Measurements from ENCODE around the gene KRTAP5-5.
"Not testable (repeated sequence)": the region's sequence is repeated elsewhere in the genome, so short reads cannot be mapped to it uniquely, and the experiment has no call there.

KRTAP5-5 gene

GRCh38 chr11:1656670-1657069, 27.1 kb downstream of the KRTAP5-5 start:
- POLR2A ChIA-PET (ENCODE audit: low non-redundant PET): no interaction called here
- TF ChIP-seq CTCF (conservative IDR thresholded peaks at IDR 0.05; ENCODE audit: low read depth): no peak
- no peak for DNase-seq (ENCODE audit: low spot score)
- CTCF ChIA-PET: no interaction called here
- no peak overlapping the region for H3K27ac ChIP-seq

- no peak for TF ChIP-seq CTCF (conservative IDR thresholded peaks at IDR 0.05; ENCODE audit: low read depth)
- H3K27ac ChIP-seq: no peak overlapping the region
- DNase-seq (ENCODE audit: low spot score): no peak
- CTCF ChIA-PET: no interaction called here
- POLR2A ChIA-PET (ENCODE audit: low non-redundant PET): no interaction called here
Observed at GRCh38 chr11:1659506-1659905, 29.9 kb downstream of the KRTAP5-5 start.

GRCh38 chr11:1660111-1660867, 30.7 kb downstream of the KRTAP5-5 start:
- no peak for DNase-seq (ENCODE audit: low spot score)
- CTCF ChIA-PET: interaction anchor here (0.5 kb wide), 1 partner anchor 198 kb away, joined by 4 read pairs; no protein-coding TSS in a partner anchor
- no peak overlapping the region for H3K27ac ChIP-seq
- TF ChIP-seq CTCF (conservative IDR thresholded peaks at IDR 0.05; ENCODE audit: low read depth): no peak
- POLR2A ChIA-PET (ENCODE audit: low non-redundant PET): no interaction called here

DNA sequence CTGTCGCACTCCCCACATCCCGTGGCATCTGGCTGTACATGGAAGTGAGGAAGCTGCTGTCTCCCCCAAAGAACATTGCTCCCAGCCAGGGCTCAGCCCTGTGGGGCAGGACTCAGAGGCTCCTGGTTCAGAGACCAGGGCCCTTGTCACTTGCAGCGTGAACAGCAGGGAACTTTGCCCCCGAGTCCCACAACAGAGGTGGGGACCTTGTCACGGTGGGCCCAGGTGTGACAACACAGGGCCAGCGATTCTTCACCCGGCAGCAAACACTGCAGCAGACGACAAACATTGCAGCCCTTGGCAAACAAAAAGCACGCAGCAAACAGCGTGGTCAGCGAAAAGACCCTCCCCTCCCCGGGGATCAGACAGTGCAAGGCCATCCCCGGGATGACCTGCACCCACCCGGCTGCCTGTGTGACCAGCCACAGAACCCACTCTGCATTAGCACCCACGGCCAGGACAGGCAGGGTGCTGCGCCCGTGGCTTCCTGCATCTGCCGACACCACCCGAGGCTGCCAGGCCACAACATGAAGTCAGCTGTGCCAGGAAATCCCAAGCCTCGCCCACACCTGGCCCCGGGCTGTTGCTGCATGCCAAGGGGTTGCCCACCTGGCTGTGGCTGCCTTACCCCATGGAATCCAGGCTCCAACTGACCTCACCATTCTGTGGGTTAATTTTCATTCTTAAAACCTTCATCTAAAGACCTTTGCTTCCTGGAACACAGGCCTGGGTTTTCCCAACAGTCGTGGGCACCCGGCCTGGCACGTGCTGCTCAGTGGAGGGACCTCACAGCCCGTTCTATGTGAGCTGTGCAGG, 32.1 kb downstream of the KRTAP5-5 start:
- CTCF ChIA-PET; H3K27ac ChIP-seq; POLR2A ChIA-PET (ENCODE audit: low non-redundant PET); DNase-seq (ENCODE audit: low spot score): not testable (repeated sequence)

DNA sequence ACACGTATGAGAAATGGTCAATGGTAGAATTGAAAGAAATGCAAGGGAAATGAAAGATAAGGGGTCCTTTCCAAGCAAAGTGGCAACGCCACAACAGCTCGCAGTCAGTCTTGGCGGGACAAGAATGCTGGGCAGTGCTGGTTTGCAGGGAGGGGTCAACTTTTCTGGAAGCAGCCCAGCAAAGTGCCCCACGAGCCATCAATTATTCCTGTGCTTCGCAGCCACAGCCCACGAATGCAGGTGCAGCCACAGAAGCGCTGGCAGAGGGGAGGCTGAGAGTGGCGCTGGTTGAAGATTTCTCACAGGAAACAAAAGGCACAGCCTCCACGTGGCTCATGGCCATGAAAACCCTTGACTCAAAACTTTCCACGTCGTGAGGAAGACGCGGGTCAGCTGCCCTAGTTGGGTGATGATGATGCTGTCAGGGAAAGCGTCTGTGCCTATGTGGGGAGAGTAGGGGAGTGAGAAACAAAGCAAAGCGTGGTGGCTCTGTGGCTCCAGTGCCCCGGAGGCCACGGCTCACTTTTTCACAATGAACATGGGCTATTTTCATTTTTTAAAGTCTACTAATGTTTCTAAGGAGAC, 33.2 kb downstream of the KRTAP5-5 start:
- H3K27ac ChIP-seq; CTCF ChIA-PET; DNase-seq (ENCODE audit: low spot score); POLR2A ChIA-PET (ENCODE audit: low non-redundant PET): not testable (repeated sequence)

- POLR2A ChIA-PET (ENCODE audit: low non-redundant PET): no interaction called here
- TF ChIP-seq CTCF (conservative IDR thresholded peaks at IDR 0.05; ENCODE audit: low read depth): no peak
- no peak for DNase-seq (ENCODE audit: low spot score)
- no peak overlapping the region for H3K27ac ChIP-seq
- CTCF ChIA-PET: no interaction called here
Observed at GRCh38 chr11:1665313-1665712, 35.7 kb downstream of the KRTAP5-5 start.

- no peak for DNase-seq (ENCODE audit: low spot score)
- POLR2A ChIA-PET (ENCODE audit: low non-redundant PET): no interaction called here
- no peak for TF ChIP-seq CTCF (conservative IDR thresholded peaks at IDR 0.05; ENCODE audit: low read depth)
- H3K27ac ChIP-seq: no peak overlapping the region
- CTCF ChIA-PET: interaction anchor here (0.7 kb wide), 1 partner anchor 165 kb away, joined by 4 read pairs; no protein-coding TSS in a partner anchor
Observed at GRCh38 chr11:1667121-1667850, 37.7 kb downstream of the KRTAP5-5 start.
